IPS-18a (cell line): ENCODE data around the gene KCTD13.

Experiments
- H3K27ac ChIP-seq: one replicate; pipeline ENCODE4 v1.5.1; 2013; ENCODE audit warnings: low read length
- H3K27me3 ChIP-seq: one replicate; pipeline ENCODE4 v1.6.1; 2013; ENCODE audit warnings: mild to moderate bottlenecking, low read length; ENCODE audit not compliant: control insufficient read depth, insufficient read depth
- H3K36me3 ChIP-seq: one replicate; pipeline ENCODE4 v1.6.1; 2013; ENCODE audit warnings: low read depth, low read length; ENCODE audit not compliant: control insufficient read depth
- H3K4me1 ChIP-seq: one replicate; pipeline ENCODE4 v1.6.1; 2013; ENCODE audit warnings: low read depth, low read length; ENCODE audit not compliant: control insufficient read depth
- H3K4me3 ChIP-seq: one replicate; pipeline ENCODE4 v1.5.1; 2013; ENCODE audit warnings: low read length
- H3K9ac ChIP-seq: one replicate; pipeline ENCODE4 v1.6.1; 2013; ENCODE audit warnings: mild to moderate bottlenecking, low read length, moderate library complexity
- H3K9me3 ChIP-seq: one replicate; pipeline ENCODE4 v1.6.1; 2013; ENCODE audit warnings: low read depth, low read length; ENCODE audit not compliant: control insufficient read depth

The KCTD13 gene

GRCh38 chr16:29900888-29901606 is 25.0 kb downstream of the KCTD13 start:
- Histone ChIP-seq H3K9me3 (no peaks in the 10 kb centered on the region), H3K36me3 (no peaks in the 10 kb centered on the region), H3K27ac (no peak overlapping the region), H3K4me1 (peaks cover 9% of the 10 kb centered on the region), H3K9ac (peak overlapping the region; percentile 67), H3K27me3 (no peaks in the 10 kb centered on the region), H3K4me3 (peak overlapping the region; percentile 91)

- Histone ChIP-seq H3K9ac (peak within 1 kb of the TSS; percentile 67), H3K4me1 (peaks cover 9% of the 10 kb centered on the region), H3K4me3 (peak within 1 kb of the TSS; percentile 91), H3K27me3 (no peaks in the 10 kb centered on the region), H3K27ac (no peak within 1 kb of the TSS), H3K36me3 (no peaks in the 10 kb centered on the region), H3K9me3 (no peaks in the 10 kb centered on the region)
Observed at GRCh38 chr16:29900102-29900887, 25.7 kb downstream of the KCTD13 start, which contains the start of gene ASPHD1. TSS of gene ASPHD1 (plus strand) at chr16:29900488. CDS start at chr16:29900972, 484 bp downstream.

GRCh38 chr16:29899516-29900101 is 26.4 kb downstream of the KCTD13 start, which contains the start of gene SEZ6L2:
TSS of gene SEZ6L2 (minus strand) at chr16:29899550. CDS start at chr16:29899019, 531 bp downstream.
- peak within 1 kb of the TSS; percentile 67 for H3K9ac ChIP-seq
- no peak within 1 kb of the TSS for H3K27ac ChIP-seq

GRCh38 chr16:29898804-29899515 is 27.1 kb downstream of the KCTD13 start:
- Histone ChIP-seq H3K36me3 (no peaks in the 10 kb centered on the region), H3K4me1 (peaks cover 9% of the 10 kb centered on the region), H3K27ac (no peak overlapping the region), H3K9me3 (no peaks in the 10 kb centered on the region), H3K4me3 (peak overlapping the region; percentile 91), H3K27me3 (no peaks in the 10 kb centered on the region), H3K9ac (peak overlapping the region; percentile 66)

More at GRCh38 chr16:29899516-29900101, 26.4 kb downstream of the KCTD13 start, which contains the start of gene SEZ6L2:
- Histone ChIP-seq H3K4me3 (peak within 1 kb of the TSS; percentile 91), H3K4me1 (peaks cover 9% of the 10 kb centered on the region), H3K36me3 (no peaks in the 10 kb centered on the region), H3K9me3 (no peaks in the 10 kb centered on the region), H3K27me3 (no peaks in the 10 kb centered on the region)

- peak overlapping the region; percentile 91 for H3K4me3 ChIP-seq
- no peaks in the 10 kb centered on the region for H3K9me3 ChIP-seq
- H3K4me1 ChIP-seq: peaks cover 9% of the 10 kb centered on the region
- no peak overlapping the region for H3K27ac ChIP-seq
- H3K9ac ChIP-seq: peak overlapping the region; percentile 66
- H3K36me3 ChIP-seq: no peaks in the 10 kb centered on the region
- H3K27me3 ChIP-seq: no peaks in the 10 kb centered on the region
Observed at GRCh38 chr16:29898135-29898803, 27.8 kb downstream of the KCTD13 start.

GRCh38 chr16:29897333-29897732 is 28.7 kb downstream of the KCTD13 start:
- Histone ChIP-seq H3K4me3 (no peak overlapping the region), H3K9ac (no peak overlapping the region), H3K4me1 (peaks cover 9% of the 10 kb centered on the region), H3K9me3 (no peaks in the 10 kb centered on the region), H3K36me3 (no peaks in the 10 kb centered on the region), H3K27ac (no peak overlapping the region), H3K27me3 (no peaks in the 10 kb centered on the region)

- H3K4me3 ChIP-seq: no peak overlapping the region
- no peaks in the 10 kb centered on the region for H3K27me3 ChIP-seq
Observed at GRCh38 chr16:29896841-29897240, 29.2 kb downstream of the KCTD13 start.

GRCh38 chr16:29894352-29894751 is 31.7 kb downstream of the KCTD13 start:
- Histone ChIP-seq H3K4me1 (no peaks in the 10 kb centered on the region), H3K9ac (no peak overlapping the region)

More at GRCh38 chr16:29896841-29897240, 29.2 kb downstream of the KCTD13 start:
- Histone ChIP-seq H3K36me3 (no peaks in the 10 kb centered on the region), H3K4me1 (peaks cover 9% of the 10 kb centered on the region), H3K27ac (no peak overlapping the region), H3K9ac (no peak overlapping the region), H3K9me3 (no peaks in the 10 kb centered on the region)

GRCh38 chr16:29893553-29893952 is 32.5 kb downstream of the KCTD13 start:
- H3K4me3 ChIP-seq: no peak overlapping the region
- no peaks in the 10 kb centered on the region for H3K36me3 ChIP-seq
- H3K4me1 ChIP-seq: no peaks in the 10 kb centered on the region
- H3K9me3 ChIP-seq: no peaks in the 10 kb centered on the region
- no peak overlapping the region for H3K27ac ChIP-seq
- H3K27me3 ChIP-seq: no peaks in the 10 kb centered on the region
- H3K9ac ChIP-seq: no peak overlapping the region

More at GRCh38 chr16:29894352-29894751, 31.7 kb downstream of the KCTD13 start:
- H3K9me3 ChIP-seq: no peaks in the 10 kb centered on the region
- H3K4me3 ChIP-seq: no peak overlapping the region
- no peak overlapping the region for H3K27ac ChIP-seq
- no peaks in the 10 kb centered on the region for H3K36me3 ChIP-seq
- no peaks in the 10 kb centered on the region for H3K27me3 ChIP-seq

GRCh38 chr16:29892458-29892813 is 33.6 kb downstream of the KCTD13 start:
- H3K4me1 ChIP-seq: no peaks in the 10 kb centered on the region
- H3K4me3 ChIP-seq: no peak overlapping the region
- no peak overlapping the region for H3K9ac ChIP-seq
- no peaks in the 10 kb centered on the region for H3K36me3 ChIP-seq
- H3K9me3 ChIP-seq: no peaks in the 10 kb centered on the region
- no peaks in the 10 kb centered on the region for H3K27me3 ChIP-seq
- no peak overlapping the region for H3K27ac ChIP-seq
